Central memory CD8-positive, alpha-beta T cell (primary cell): ENCODE measurements around the gene SSR4.
"Not testable (repeated sequence)": the region's sequence is repeated elsewhere in the genome, so short reads cannot be mapped to it uniquely, and the experiment has no call there.

Source experiments
- ATAC-seq: fragments of 150-1000 bp; cut with Tn5 transposase; replicated peaks from 2 replicates; pipeline ENCODE4 v1.10.0; 2022; ENCODE audit warnings: mild to moderate bottlenecking, moderate FRiP score, moderate number of reproducible peaks; ENCODE audit not compliant: poor library complexity, severe bottlenecking; ENCODE audit errors: extremely low read depth
- DNase-seq, 2 donors: peaks; one replicate each; pipeline ENCODE4 v3.0.0; 2021; ENCODE audit warnings: low spot score in 2 of 2
- H3K27ac Mint-ChIP-seq: one replicate; pipeline ENCODE4 v1.8.0; 2022; ENCODE audit warnings: low read depth, mild to moderate bottlenecking, moderate library complexity, mixed read lengths
- H3K27me3 Mint-ChIP-seq: one replicate; pipeline ENCODE4 v1.8.0; 2022; ENCODE audit warnings: mixed read lengths
- H3K36me3 Mint-ChIP-seq: one replicate; pipeline ENCODE4 v1.8.0; 2022; ENCODE audit warnings: mild to moderate bottlenecking, moderate library complexity, mixed read lengths; ENCODE audit not compliant: insufficient read depth
- H3K4me1 Mint-ChIP-seq: one replicate; pipeline ENCODE4 v1.8.0; 2022; ENCODE audit warnings: mixed read lengths
- H3K4me3 Mint-ChIP-seq: one replicate; pipeline ENCODE4 v1.8.0; 2022; ENCODE audit warnings: mild to moderate bottlenecking, moderate library complexity, mixed read lengths
- H3K9me3 Mint-ChIP-seq: one replicate; pipeline ENCODE4 v1.8.0; 2022; ENCODE audit warnings: mixed read lengths

The SSR4 gene

DNA sequence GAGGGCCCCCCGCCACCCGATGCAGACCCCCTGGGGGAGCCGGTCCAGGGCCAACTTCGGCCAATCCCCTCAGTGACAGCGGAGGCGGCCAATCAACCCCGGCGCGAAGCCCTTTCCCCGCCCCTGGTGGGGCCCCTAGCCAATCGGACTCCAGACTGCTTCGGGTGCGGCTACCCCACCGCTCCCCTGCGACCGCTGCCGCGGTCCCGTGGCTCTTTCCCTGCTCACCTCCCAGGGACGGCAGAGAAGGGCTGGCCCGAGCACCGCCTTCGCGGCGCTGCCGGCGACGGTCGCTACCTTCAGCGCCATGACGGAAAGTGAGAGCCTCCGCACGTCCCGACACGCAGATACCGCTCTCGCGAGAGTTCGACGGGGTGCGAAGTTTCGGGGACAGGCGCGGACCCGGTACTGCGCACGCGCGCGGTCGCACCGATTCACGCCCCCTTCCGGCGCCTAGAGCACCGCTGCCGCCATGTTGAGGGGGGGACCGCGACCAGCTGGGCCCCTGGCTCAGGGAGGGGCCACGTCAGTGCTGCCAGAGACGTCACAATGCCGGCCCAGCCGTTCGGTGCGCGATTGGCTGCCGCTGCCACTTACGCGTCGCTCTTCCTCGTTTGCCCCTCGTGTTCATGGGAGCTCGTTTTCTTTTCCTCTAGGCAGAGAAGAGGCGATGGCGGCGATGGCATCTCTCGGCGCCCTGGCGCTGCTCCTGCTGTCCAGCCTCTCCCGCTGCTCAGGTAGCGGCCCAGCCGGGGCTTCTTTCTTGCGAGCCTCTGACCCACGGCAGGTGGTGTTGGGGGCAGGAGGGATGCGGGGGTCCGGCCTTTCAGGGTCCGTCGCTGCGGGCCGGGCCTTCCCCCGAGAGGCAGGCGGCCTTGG, at the start of gene SSR4, which contains the start of gene IDH3G:
Gene SSR4 (plus strand): TSS at position 651 of the 879 bp plus-strand sequence. CDS start 20 bp downstream, at position 671.
Gene IDH3G (minus strand): TSS at position 358 of the 879 bp plus-strand sequence. CDS start 49 bp downstream, at position 309.
- H3K9me3 Mint-ChIP-seq, result no peaks in the 10 kb centered on the region
- H3K27me3 Mint-ChIP-seq, result no peaks in the 10 kb centered on the region
- H3K36me3 Mint-ChIP-seq, result peaks cover 15% of the 10 kb centered on the region

DNA sequence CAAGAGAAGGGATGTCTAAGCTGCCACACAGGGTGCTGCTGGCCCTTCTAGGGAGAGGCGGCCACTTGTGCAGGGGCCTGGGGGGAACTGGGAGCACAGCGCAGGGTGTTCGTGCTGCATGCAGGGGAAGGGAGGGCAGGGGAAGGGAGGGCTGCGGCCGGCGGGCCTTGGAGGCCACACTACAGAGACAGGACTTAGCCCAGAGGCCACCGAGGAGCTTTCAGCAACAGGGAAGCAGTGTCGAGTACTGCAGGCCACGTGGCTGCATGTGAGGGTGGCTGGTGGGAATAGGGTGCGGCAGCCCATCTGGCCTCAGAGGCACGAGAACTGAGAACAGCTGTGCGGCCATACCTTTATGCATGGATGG, 49.4 kb upstream of the SSR4 start:
- not testable (repeated sequence) for H3K27ac Mint-ChIP-seq, H3K4me1 Mint-ChIP-seq, H3K9me3 Mint-ChIP-seq, H3K4me3 Mint-ChIP-seq, DNase-seq, ATAC-seq, H3K36me3 Mint-ChIP-seq
- peaks cover 25% of the 10 kb centered on the region for H3K27me3 Mint-ChIP-seq

More for the DNA sequence above, at the start of gene SSR4, which contains the start of gene IDH3G:
- Mint-ChIP-seq H3K4me3 (peak within 1 kb of the TSS; percentile 88), H3K4me1 (peaks cover 15% of the 10 kb centered on the region), H3K27ac (peak within 1 kb of the TSS; percentile 95)
- peak; percentile 93 for ATAC-seq
- DNase-seq, result peak; percentile 82 to 93

DNA sequence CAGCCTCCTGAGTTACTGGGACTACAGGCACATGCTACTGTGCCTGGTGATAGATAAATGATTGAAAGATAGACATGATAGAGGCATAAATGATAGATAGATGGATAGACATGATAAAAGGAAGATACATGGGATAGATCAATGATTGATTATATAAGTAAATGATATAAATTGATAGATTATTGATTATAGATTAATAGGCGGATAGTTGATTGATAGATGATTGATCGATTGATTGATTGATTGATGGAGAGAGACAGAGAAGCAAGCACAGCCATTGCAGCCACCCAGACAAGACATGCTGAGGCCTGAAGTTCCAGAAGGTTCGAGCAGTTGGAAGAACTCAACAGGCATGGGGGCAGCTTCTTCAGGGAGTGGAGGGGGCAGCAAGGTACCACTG, 48.1 kb upstream of the SSR4 start:
- Mint-ChIP-seq H3K27ac (peak overlapping the region; percentile 74), H3K4me1 (no peaks in the 10 kb centered on the region), H3K4me3 (no peak overlapping the region), H3K36me3 (no peaks in the 10 kb centered on the region), H3K9me3 (no peaks in the 10 kb centered on the region), H3K27me3 (peaks cover 27% of the 10 kb centered on the region)
- ATAC-seq, result no peak
- DNase-seq, result no peak

DNA sequence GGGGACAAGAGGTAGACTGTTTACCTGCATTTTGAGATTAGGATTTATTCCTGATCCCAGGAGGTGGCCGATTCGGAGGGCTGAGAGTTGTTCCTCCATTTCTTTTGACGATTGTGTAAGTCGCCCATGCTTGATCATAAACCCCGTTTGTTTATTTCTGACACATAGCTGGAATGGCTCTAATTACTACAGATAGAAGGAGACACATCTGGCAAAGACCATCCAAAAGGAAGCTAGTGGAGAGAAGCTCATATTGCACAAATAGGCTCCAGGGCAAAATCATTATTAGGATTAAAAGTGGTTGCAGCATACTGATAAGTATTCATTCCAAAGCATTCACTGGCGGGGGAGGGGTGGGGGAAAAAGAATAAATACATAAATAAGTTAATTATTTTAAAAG, 47.5 kb upstream of the SSR4 start:
- H3K9me3 Mint-ChIP-seq, DNase-seq, H3K36me3 Mint-ChIP-seq, H3K4me3 Mint-ChIP-seq, H3K4me1 Mint-ChIP-seq, ATAC-seq: not testable (repeated sequence)
- H3K27ac Mint-ChIP-seq, result peak overlapping the region; percentile 74
- H3K27me3 Mint-ChIP-seq, result peaks cover 27% of the 10 kb centered on the region

DNA sequence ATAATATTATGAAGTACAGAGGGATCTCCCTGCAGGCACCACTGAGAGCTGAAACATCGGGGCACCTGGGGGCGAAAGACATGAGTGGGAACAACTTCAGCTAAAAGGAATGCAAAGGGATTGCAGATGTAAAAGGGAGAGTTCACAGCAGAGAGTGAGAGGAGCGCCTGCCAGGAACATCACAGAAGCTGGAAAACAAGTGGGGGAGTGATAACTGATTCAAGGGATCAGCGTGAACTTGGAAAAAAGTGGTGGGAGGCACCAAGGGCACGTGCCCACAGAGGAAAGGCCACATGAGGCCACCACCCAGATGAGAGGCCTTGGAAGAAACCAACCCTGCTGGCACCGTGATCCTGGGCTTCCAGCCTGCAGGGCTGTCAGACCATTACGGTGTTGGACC, 45.5 kb upstream of the SSR4 start:
- H3K4me1 Mint-ChIP-seq, H3K4me3 Mint-ChIP-seq, H3K27ac Mint-ChIP-seq, DNase-seq, H3K36me3 Mint-ChIP-seq, H3K9me3 Mint-ChIP-seq, ATAC-seq: not testable (repeated sequence)
- H3K27me3 Mint-ChIP-seq, result peaks cover 27% of the 10 kb centered on the region

DNA sequence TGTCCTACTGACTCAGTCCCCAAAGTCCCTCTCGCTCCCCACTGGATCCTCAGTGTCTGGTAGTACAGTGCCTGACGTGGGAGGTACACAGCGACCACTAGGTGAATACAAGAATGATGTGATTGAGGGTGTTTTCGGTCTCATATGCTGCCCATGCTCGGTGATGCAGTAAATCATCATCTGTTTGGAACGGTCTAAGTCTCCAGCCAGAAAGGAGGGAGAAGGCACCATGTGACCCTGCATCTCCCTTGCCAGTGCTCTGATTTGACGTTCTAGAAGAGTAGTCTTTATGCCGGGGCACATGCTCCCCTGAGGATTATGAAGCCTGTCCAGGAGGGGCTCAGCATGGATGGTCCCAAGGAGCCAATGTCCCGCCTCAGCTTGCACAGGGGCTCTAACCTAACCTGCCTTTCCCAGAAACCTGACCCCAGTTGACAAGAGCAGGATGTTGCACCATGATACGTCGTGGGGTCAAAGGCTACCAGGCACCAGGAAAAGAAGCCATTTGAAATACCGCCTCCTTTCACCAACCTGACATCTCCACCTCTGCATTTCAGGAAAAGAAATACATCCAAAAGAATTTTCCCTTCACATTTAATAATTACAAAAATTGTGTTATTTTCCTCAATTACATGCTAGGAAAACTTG, 44.2 kb upstream of the SSR4 start:
- Mint-ChIP-seq H3K9me3 (no peaks in the 10 kb centered on the region), H3K36me3 (no peaks in the 10 kb centered on the region), H3K27me3 (peaks cover 27% of the 10 kb centered on the region), H3K27ac (no peak overlapping the region), H3K4me1 (no peaks in the 10 kb centered on the region), H3K4me3 (no peak overlapping the region)
- ATAC-seq (no peak), DNase-seq (no peak)

DNA sequence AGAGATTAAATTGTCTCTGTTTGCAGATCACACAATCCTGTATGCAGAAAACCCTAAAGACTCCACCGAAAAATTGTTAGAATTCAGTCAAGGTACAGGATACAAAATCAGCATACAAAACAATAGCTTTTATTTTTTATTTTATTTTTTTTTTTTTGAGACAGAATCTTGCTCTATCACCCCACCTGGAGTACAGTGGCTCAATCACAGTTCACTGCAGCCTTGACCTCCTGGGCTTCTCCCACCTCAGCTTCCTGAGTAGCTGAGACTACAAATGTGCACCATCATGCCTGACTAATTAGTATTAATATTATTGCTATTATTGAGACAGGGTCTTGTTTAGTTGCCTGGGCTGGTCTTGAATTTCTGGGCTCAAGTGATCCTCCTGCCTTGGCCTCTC, 39.3 kb upstream of the SSR4 start:
- no peak for DNase-seq
- no peaks in the 10 kb centered on the region for H3K36me3 Mint-ChIP-seq
- peaks cover 2% of the 10 kb centered on the region for H3K27me3 Mint-ChIP-seq
- ATAC-seq, result no peak
- no peak overlapping the region for H3K4me3 Mint-ChIP-seq
- no peaks in the 10 kb centered on the region for H3K9me3 Mint-ChIP-seq
- no peak overlapping the region for H3K27ac Mint-ChIP-seq
- H3K4me1 Mint-ChIP-seq, result no peaks in the 10 kb centered on the region

DNA sequence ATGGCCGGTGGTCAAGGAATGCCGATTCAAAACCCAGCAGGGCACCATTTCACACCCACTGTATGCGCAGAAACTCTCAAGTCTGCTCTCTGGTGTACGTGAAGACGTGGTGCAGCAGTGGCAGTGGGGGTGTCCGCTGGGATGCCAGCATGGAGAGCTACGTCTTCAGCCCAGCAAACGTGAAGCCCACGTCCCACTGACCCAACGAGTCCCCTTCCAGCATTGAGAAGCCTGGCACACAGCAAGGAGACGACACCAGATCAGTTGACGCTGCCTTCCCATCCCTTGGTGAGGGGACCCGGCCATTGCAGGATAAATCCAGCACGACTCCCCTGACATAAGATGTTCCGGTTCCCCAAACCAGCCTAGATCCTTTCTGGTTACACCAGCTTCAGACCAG, 32.6 kb upstream of the SSR4 start:
- no peak overlapping the region for H3K27ac Mint-ChIP-seq
- no peaks in the 10 kb centered on the region for H3K27me3 Mint-ChIP-seq
- DNase-seq, result no peak
- no peak for ATAC-seq
- no peaks in the 10 kb centered on the region for H3K9me3 Mint-ChIP-seq
- H3K4me3 Mint-ChIP-seq, result no peak overlapping the region
- no peaks in the 10 kb centered on the region for H3K36me3 Mint-ChIP-seq
- H3K4me1 Mint-ChIP-seq, result peaks cover 13% of the 10 kb centered on the region

DNA sequence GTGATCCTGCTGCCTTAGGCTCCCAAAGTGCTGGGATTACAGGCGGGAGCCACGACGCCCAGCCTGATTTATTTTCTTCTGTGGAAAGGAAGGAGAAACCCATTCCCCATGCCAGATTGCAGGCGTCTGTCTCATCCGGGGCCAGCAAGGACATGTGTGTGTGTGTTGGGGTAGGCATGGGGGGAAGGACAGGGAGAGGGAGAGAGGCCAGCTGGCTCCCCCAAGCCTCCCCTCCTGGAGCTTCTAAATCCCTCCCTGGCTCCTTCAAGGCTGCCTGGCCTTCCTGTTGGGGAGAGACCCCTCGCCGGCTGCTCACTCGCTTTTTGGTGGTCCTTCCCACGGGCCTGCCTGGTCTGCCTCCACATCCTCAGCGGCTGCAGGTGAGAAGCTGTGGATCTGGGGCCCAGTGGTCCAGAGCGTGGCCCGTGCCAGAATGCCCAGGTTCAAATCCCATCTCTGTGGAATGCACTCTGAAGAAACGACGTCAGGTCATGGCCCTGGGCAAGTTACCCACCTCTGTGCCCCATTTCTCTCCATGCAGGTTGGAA, 31.8 kb upstream of the SSR4 start:
- no peak overlapping the region for H3K27ac Mint-ChIP-seq
- no peaks in the 10 kb centered on the region for H3K27me3 Mint-ChIP-seq
- no peak overlapping the region for H3K4me3 Mint-ChIP-seq
- H3K36me3 Mint-ChIP-seq, result no peaks in the 10 kb centered on the region
- DNase-seq (no peak), ATAC-seq (no peak)
- peaks cover 13% of the 10 kb centered on the region for H3K4me1 Mint-ChIP-seq
- H3K9me3 Mint-ChIP-seq, result no peaks in the 10 kb centered on the region

DNA sequence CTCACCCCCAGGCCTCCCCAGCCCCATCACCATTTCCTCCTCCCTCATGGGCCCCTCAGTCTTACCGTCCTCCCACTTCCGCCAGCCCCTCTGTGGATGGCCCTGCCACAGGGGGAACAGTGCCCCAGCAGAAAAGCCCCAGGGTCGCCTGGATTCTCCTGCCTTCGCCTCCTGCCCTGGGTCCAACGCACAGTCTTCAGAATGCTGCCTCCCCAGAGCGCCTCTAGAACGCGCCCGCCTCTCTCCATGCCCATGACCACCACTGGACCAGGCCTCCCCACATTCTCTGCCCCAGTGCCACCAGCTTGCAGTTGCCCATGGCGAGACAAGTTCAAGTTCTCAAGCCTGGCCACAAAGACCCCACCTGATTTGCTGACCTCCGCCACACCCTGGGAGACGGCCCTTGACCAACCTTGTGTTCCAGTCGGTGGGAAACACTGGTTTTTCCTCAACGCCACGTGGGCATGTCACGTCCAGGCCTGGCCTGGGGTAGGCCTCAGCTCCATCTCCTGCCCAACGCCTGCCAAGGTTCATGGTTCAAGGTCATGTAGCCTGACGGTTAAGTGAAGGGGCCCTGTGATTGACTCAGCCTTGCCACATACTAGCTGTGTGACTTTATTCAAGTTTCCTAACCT, 31.1 kb upstream of the SSR4 start:
- ATAC-seq, result no peak
- no peak overlapping the region for H3K4me3 Mint-ChIP-seq
- H3K4me1 Mint-ChIP-seq, result peaks cover 19% of the 10 kb centered on the region
- no peaks in the 10 kb centered on the region for H3K27me3 Mint-ChIP-seq
- H3K9me3 Mint-ChIP-seq, result no peaks in the 10 kb centered on the region
- no peak overlapping the region for H3K27ac Mint-ChIP-seq
- no peak for DNase-seq
- H3K36me3 Mint-ChIP-seq, result no peaks in the 10 kb centered on the region

DNA sequence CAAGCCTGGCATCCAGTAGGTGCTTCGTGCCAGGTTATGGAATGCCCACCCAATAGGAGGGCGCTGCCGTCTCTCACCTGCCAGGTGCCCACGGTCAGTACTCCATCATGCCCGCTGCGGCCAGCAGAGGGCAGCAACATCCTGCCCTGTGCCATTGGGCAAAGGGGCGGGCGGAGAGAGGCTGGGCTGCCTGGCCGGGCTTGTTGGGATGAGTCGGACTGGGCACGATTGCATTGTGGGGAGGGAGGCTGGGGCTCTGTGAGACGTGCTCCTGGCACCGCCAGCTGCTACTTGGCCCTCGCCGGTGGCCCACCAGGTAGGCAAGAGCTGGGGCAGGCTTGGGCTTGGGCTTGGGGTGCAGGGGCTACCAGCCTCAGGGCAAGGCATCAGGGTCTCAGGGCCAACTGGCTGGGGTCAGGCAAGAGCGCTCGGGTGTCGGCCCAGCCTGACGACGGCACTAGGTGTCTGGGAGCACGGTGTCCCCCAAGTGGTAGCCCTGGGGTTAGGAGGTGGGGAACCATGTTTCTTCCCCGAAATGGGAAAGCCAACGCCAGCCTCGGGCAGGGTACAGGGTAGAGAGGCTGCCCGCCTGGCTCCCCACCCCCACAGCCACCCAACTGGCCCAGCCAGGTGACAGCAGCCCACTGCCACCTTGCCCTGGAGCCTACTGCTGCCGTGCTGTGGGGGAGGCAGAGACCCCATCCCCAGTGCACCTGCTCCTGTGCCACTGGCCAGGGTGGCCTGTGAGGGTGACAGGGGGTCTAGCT, 30.3 kb upstream of the SSR4 start, which contains the start of gene PLXNB3:
Gene PLXNB3 (plus strand): TSS at position 261 of the 767 bp plus-strand sequence. CDS start 1,287 bp downstream, outside the sequence.
- Mint-ChIP-seq H3K27ac (no peak within 1 kb of the TSS), H3K27me3 (no peaks in the 10 kb centered on the region), H3K4me3 (no peak within 1 kb of the TSS), H3K36me3 (no peaks in the 10 kb centered on the region), H3K9me3 (no peaks in the 10 kb centered on the region), H3K4me1 (peaks cover 19% of the 10 kb centered on the region)
- peak; percentile 73 for ATAC-seq
- DNase-seq, result peak; percentile 44 to 54

DNA sequence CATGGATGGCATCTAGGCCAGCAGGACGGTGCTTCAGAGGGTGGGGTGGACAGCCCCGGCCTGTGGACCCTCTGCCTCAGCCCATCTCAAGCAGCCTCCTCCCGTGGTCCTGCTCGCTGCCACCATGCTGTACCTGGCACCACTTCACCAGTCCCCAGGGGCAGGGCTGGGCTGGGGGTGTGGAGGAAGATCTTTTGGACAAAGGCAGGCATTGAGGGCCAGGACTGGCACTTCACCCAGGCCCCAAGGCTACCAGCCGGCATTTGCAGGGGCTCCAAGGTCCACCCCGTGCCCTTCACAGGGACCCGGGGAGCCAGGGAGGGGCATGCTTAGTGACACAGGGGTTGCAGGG, 29.7 kb upstream of the SSR4 start:
- no peaks in the 10 kb centered on the region for H3K27me3 Mint-ChIP-seq
- H3K9me3 Mint-ChIP-seq, result no peaks in the 10 kb centered on the region
- peaks cover 19% of the 10 kb centered on the region for H3K4me1 Mint-ChIP-seq
- no peak for ATAC-seq
- H3K27ac Mint-ChIP-seq, result no peak overlapping the region
- H3K4me3 Mint-ChIP-seq, result no peak overlapping the region
- no peaks in the 10 kb centered on the region for H3K36me3 Mint-ChIP-seq
- no peak for DNase-seq
